Osteocyte (in vitro differentiated cells): Measurements from ENCODE around the gene XYLB. TPM values are rescaled to one million over a fixed set of nuclear protein-coding genes. Genes with fewer than 3 reads are reported as not detected.

Experiments used
- DNase-seq: peaks from one replicate; pipeline ENCODE4 v3.0.0; 2021; ENCODE audit warnings: mixed read lengths; ENCODE audit not compliant: unreplicated experiment; ENCODE audit errors: extremely low spot score
- H3K27ac Mint-ChIP-seq: one replicate; pipeline ENCODE4 v1.8.0; 2021; ENCODE audit warnings: mild to moderate bottlenecking, mixed read lengths; ENCODE audit not compliant: unreplicated experiment
- H3K27me3 Mint-ChIP-seq: one replicate; pipeline ENCODE4 v1.8.0; 2021; ENCODE audit warnings: mixed read lengths; ENCODE audit not compliant: unreplicated experiment
- H3K36me3 Mint-ChIP-seq: one replicate; pipeline ENCODE4 v1.8.0; 2021; ENCODE audit warnings: mixed read lengths; ENCODE audit not compliant: unreplicated experiment
- H3K4me1 Mint-ChIP-seq: one replicate; pipeline ENCODE4 v1.8.0; 2021; ENCODE audit warnings: mixed read lengths; ENCODE audit not compliant: unreplicated experiment
- H3K4me3 Mint-ChIP-seq: one replicate; pipeline ENCODE4 v1.8.0; 2021; ENCODE audit warnings: mild to moderate bottlenecking, moderate library complexity, mixed read lengths; ENCODE audit not compliant: unreplicated experiment
- H3K9me3 Mint-ChIP-seq: one replicate; pipeline ENCODE4 v1.8.0; 2021; ENCODE audit warnings: mixed read lengths; ENCODE audit not compliant: unreplicated experiment
- total RNA-seq: library from RNA; stranded (reverse); gene quantifications from 2 replicates; pipeline ENCODE4 v1.2.1, GENCODE V29; 2021
- TF ChIP-seq, protein P1 (sequence below): fragments of 200-600 bp; sonication (generic); IDR thresholded peaks from 2 replicates; pipeline ENCODE4 v1.5.0; 2021; ENCODE audit warnings: antibody characterized with exemption, mild to moderate bottlenecking, moderate library complexity

The XYLB gene
- total RNA-seq, 1 donor from 2014 or later: 6.3 TPM

DNA sequence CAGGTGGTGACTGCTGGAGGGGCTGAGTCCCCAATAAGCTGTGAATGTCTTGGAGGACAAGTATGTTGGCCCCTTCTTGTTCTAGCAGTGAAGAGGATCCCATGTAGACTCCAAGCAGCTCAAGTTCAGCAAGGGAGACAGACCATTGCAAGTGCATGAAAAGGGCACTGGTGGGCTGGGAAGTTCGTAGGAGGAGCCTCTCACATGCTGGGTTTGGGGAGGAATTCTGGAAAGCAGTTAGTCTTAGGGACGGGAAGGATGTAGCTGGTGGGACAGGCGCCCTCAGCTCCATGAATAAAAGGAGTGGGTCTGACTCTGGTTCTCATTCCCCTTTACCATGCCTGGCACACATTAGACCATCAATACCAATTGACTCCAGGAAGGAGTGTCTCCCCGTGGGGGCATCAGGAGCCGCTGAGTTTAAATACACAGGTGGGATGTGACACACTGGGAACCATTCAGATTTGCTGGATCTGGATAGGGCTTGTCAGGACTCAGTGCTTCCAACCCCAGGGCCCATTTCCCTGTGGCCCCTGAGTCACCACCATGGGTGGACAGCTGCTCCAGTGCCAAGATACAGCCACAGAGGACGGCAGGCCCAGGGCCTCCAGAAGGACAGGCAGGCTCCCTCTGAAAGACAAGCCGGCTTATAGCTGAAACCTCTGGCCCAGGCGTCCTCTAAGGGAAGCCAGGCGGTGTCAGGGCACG is 552 bp upstream of the XYLB start:
- Mint-ChIP-seq H3K36me3 (no peaks in the 10 kb centered on the region), H3K9me3 (no peaks in the 10 kb centered on the region), H3K27ac (peak overlapping the region; percentile 55), H3K4me1 (peaks cover 8% of the 10 kb centered on the region), H3K4me3 (peak overlapping the region; percentile 69), H3K27me3 (no peaks in the 10 kb centered on the region)
- DNase-seq: peak; percentile 44
- TF ChIP-seq, protein P1, sequence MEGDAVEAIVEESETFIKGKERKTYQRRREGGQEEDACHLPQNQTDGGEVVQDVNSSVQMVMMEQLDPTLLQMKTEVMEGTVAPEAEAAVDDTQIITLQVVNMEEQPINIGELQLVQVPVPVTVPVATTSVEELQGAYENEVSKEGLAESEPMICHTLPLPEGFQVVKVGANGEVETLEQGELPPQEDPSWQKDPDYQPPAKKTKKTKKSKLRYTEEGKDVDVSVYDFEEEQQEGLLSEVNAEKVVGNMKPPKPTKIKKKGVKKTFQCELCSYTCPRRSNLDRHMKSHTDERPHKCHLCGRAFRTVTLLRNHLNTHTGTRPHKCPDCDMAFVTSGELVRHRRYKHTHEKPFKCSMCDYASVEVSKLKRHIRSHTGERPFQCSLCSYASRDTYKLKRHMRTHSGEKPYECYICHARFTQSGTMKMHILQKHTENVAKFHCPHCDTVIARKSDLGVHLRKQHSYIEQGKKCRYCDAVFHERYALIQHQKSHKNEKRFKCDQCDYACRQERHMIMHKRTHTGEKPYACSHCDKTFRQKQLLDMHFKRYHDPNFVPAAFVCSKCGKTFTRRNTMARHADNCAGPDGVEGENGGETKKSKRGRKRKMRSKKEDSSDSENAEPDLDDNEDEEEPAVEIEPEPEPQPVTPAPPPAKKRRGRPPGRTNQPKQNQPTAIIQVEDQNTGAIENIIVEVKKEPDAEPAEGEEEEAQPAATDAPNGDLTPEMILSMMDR: no peak

DNA sequence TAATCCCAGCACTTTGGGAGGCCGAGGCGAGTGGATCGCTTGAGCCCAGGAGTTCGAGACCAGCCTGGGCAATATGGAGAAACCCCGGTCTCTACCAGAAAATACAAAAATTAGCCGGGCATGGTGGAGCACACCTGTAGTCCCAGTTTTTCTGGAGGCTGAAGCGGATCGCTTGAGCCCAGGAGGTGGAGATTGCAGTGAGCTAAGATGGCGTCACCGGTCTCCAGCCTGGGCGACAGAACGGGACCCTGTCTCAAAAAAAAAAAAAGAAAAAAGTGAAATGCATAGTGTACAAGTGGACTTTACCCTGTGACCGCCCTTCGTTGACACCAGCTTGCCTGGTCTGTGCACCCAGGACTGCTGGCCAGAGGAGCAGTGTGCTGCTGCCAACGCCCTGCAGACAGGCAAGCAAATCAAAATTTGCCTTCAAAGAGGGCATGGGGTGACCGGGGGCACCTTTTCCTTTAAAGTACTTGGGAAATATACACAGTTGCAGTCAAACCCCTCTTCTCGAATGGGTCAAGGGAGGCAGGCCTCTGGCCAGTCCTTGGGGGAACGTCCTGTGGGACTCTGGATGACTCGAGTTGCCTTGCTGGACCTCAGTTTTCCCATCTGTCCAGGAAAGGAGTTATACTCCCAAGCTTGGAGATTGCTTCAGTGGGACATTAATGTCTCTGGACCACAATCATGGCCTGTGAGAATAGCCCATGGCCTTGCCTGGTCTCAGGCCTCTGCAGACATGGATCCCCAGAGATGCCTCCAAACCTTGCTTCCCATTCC is 1.0 kb downstream of the XYLB start:
- Mint-ChIP-seq H3K4me3 (no peak overlapping the region), H3K27ac (no peak overlapping the region)

DNA sequence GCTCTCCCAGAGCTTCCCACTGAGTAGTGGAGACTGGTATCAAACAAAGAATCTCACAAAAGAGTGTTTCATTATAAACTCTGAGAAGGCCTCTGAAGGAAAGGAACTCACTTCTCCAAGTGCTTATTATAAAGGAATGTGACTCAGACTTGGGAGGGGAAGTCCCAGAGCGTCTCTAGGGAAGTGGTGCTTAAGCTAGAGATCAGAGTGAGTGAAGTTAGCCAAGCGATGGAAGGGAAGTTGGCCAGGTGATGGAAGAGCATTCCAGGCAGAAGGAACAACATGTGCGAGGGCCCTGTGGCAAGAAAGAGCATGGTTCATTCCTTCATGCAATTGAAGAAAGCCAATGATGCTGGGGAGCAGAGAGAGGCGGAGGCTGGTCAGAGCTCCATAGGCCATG is 2.3 kb downstream of the XYLB start:
- TF ChIP-seq, protein P1: no peak
- no peaks in the 10 kb centered on the region for H3K36me3 Mint-ChIP-seq
- no peaks in the 10 kb centered on the region for H3K9me3 Mint-ChIP-seq
- peaks cover 11% of the 10 kb centered on the region for H3K4me1 Mint-ChIP-seq
- no peak overlapping the region for H3K27ac Mint-ChIP-seq
- no peak for DNase-seq
- no peak overlapping the region for H3K4me3 Mint-ChIP-seq
- no peaks in the 10 kb centered on the region for H3K27me3 Mint-ChIP-seq

More for the DNA sequence above, 1.0 kb downstream of the XYLB start:
- Mint-ChIP-seq H3K36me3 (no peaks in the 10 kb centered on the region), H3K4me1 (peaks cover 8% of the 10 kb centered on the region), H3K9me3 (no peaks in the 10 kb centered on the region), H3K27me3 (no peaks in the 10 kb centered on the region)
- DNase-seq: peak; percentile 60
- TF ChIP-seq, protein P1: no peak

GRCh38 chr3:38349684-38350359 is 3.2 kb downstream of the XYLB start:
- Mint-ChIP-seq H3K27me3 (no peaks in the 10 kb centered on the region), H3K27ac (no peak overlapping the region), H3K9me3 (no peaks in the 10 kb centered on the region), H3K4me3 (no peak overlapping the region), H3K4me1 (peaks cover 12% of the 10 kb centered on the region), H3K36me3 (no peaks in the 10 kb centered on the region)
- TF ChIP-seq, protein P1: no peak
- DNase-seq: no peak

- peaks cover 10% of the 10 kb centered on the region for H3K4me1 Mint-ChIP-seq
- H3K4me3 Mint-ChIP-seq: no peak overlapping the region
- H3K36me3 Mint-ChIP-seq: peaks cover 3% of the 10 kb centered on the region
- no peaks in the 10 kb centered on the region for H3K9me3 Mint-ChIP-seq
- DNase-seq: peak; percentile 46
- no peaks in the 10 kb centered on the region for H3K27me3 Mint-ChIP-seq
- no peak overlapping the region for H3K27ac Mint-ChIP-seq
- TF ChIP-seq, protein P1: no peak
Observed at GRCh38 chr3:38353151-38353550, 6.6 kb downstream of the XYLB start.
